ENCODE results near the gene TNFSF11. TPM values are rescaled to one million over a fixed set of nuclear protein-coding genes. Genes with fewer than 3 reads are reported as not detected.

The TNFSF11 gene
- total RNA-seq, 4 donors from 2014 or later, result 0.76 to 5.8 TPM; not detected in 2

DNA sequence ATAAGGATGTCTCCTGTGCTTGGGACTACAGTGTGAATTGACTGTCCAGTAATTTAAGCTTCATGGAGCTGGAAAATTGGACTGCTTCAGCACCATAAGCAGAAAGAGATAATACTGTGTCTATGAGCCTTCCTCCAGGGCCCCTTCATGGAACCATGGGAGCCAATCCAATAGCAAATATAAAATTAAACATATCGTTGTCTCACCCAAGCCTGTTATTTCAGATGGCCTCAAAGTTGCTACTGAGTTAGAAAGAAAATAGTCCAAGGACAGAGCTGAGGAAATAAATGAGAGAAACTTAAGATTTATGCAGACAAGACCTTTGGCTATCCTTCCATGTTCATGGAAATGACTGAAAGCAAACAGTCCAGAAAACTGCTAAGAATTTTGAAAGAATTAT, 57.2 kb downstream of the TNFSF11 start:
- TF ChIP-seq, protein P1, sequence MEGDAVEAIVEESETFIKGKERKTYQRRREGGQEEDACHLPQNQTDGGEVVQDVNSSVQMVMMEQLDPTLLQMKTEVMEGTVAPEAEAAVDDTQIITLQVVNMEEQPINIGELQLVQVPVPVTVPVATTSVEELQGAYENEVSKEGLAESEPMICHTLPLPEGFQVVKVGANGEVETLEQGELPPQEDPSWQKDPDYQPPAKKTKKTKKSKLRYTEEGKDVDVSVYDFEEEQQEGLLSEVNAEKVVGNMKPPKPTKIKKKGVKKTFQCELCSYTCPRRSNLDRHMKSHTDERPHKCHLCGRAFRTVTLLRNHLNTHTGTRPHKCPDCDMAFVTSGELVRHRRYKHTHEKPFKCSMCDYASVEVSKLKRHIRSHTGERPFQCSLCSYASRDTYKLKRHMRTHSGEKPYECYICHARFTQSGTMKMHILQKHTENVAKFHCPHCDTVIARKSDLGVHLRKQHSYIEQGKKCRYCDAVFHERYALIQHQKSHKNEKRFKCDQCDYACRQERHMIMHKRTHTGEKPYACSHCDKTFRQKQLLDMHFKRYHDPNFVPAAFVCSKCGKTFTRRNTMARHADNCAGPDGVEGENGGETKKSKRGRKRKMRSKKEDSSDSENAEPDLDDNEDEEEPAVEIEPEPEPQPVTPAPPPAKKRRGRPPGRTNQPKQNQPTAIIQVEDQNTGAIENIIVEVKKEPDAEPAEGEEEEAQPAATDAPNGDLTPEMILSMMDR (IDR thresholded peaks at IDR 0.05), result no peak
- no peak for TF ChIP-seq POLR2A (IDR thresholded peaks at IDR 0.05)
- Histone ChIP-seq H3K27me3 (no peaks in the 10 kb centered on the region), H3K4me3 (no peak overlapping the region), H3K4me1 (no peaks in the 10 kb centered on the region), H3K36me3 (no peaks in the 10 kb centered on the region), H3K9me3 (no peaks in the 10 kb centered on the region), H3K27ac (no peak overlapping the region)
- DNase-seq, result no peak

DNA sequence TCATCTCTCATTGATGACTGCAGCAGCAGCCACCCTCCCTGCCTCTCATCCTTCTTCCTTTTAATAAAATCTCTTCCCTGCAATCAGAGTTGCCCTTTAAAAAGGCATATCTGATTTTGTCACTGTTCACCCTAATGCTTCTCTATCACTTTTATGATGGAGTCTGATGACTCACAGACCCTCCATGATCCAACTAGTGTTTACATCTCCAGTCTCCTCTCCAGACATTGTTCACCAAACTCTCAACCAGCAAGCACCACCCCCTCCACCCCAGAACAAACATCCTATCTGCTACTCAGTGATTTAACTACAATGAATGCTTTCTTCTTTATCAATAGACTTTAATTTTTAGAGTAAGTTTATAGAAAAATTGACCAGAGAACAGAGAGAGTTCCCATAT, 59.5 kb downstream of the TNFSF11 start:
- no peak for DNase-seq
- Histone ChIP-seq H3K9me3 (no peaks in the 10 kb centered on the region), H3K27me3 (no peaks in the 10 kb centered on the region), H3K36me3 (no peaks in the 10 kb centered on the region), H3K27ac (no peak overlapping the region), H3K4me1 (no peaks in the 10 kb centered on the region), H3K4me3 (no peak overlapping the region)
- TF ChIP-seq POLR2A (IDR thresholded peaks at IDR 0.05), result no peak
- TF ChIP-seq, protein P1 (IDR thresholded peaks at IDR 0.05), result no peak

DNA sequence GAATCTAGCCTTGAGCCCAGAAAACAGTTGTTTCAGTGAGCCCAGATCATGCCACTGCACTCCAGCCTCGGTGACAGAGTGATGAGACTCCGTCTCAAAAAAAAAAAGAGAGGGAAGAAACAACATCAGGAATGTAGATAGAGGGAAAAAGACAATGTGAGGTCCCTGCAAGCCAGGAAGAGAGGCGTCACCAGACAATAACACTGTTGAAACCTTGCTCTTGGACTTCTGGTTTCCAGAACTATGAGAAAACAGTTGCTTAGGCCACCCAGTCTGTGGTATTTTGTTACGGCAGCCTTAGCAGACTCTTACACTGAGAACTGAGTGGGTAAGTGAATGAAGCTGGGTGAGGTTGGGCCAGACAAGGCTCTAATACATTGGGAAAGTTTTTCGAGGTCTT, 64.1 kb downstream of the TNFSF11 start:
- no peaks in the 10 kb centered on the region for H3K36me3 ChIP-seq
- no peak overlapping the region for H3K27ac ChIP-seq
- H3K4me3 ChIP-seq, result no peak overlapping the region
- no peaks in the 10 kb centered on the region for H3K9me3 ChIP-seq
- H3K4me1 ChIP-seq, result no peaks in the 10 kb centered on the region
- H3K27me3 ChIP-seq, result no peaks in the 10 kb centered on the region
- TF ChIP-seq, protein P1 (IDR thresholded peaks at IDR 0.05), result no peak
- TF ChIP-seq POLR2A (IDR thresholded peaks at IDR 0.05), result no peak
- DNase-seq, result no peak

DNA sequence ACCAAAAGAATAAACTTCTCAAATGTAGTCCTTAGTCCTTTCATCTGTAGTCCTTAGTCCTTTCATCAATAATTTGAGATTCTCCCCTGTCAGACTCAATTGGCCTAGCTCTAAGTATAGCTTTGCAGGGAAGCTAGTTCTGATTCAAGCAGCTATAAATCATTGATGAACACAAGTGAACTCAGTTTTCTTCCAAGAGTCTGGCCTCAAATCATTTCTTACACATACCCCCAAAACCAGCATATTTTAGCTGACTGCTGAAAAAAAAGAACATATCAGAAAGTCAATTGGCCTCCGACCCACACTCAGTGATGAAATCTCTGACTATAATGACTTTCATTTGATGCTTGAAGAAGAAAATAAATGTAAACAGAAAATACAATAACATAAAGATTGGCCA, 64.9 kb downstream of the TNFSF11 start:
- H3K9me3 ChIP-seq, result no peaks in the 10 kb centered on the region
- no peaks in the 10 kb centered on the region for H3K36me3 ChIP-seq
- no peaks in the 10 kb centered on the region for H3K4me1 ChIP-seq
- H3K27ac ChIP-seq, result no peak overlapping the region
- DNase-seq, result no peak
- no peak for TF ChIP-seq POLR2A (IDR thresholded peaks at IDR 0.05)
- TF ChIP-seq, protein P1 (IDR thresholded peaks at IDR 0.05), result no peak
- no peak overlapping the region for H3K4me3 ChIP-seq
- no peaks in the 10 kb centered on the region for H3K27me3 ChIP-seq

DNA sequence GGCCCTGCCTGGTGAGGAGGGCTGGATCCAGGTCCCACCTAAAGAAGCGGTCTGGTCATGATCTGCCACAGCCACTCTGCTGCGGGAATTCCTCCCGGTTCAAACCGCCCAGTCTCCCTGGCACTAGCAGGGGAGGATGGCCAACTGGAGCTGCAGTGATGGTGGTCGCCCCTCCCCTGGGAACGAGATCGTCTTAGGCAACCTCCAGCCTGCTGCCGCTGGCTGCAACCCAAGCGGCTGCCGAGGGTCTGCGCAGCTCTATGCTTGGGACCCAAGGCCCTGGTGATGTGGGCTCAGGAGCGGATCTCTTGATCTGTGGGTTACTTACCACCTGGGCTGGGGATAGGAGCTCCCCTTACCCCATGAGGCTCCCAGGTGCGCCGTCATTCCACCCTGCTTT, 69.1 kb downstream of the TNFSF11 start:
- H3K27me3 ChIP-seq, result no peaks in the 10 kb centered on the region
- H3K36me3 ChIP-seq, result no peaks in the 10 kb centered on the region
- H3K4me3 ChIP-seq, result no peak overlapping the region
- no peaks in the 10 kb centered on the region for H3K4me1 ChIP-seq
- TF ChIP-seq, protein P1 (IDR thresholded peaks at IDR 0.05), result no peak
- TF ChIP-seq POLR2A (IDR thresholded peaks at IDR 0.05), result no peak
- no peak overlapping the region for H3K27ac ChIP-seq
- no peak for DNase-seq
- H3K9me3 ChIP-seq, result no peaks in the 10 kb centered on the region

DNA sequence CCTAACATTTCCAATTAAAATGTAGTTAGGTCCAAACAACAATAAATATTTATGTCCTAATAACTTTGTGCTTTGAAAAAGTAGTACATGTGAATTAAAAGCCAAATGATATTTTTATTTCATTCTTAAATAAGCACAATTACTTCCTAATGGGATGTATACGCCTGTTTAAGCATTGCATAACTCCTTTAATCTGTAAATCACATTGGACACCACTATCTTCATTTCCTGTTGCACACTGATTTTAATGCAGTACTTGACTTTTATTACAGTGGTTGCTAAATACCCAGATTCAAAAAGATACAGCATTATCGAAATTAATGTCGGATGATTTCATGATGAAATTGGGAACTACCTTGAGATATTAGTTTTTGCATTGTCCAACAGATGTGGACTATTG, 70.9 kb downstream of the TNFSF11 start:
- no peaks in the 10 kb centered on the region for H3K4me1 ChIP-seq
- H3K27me3 ChIP-seq, result no peaks in the 10 kb centered on the region
- no peaks in the 10 kb centered on the region for H3K36me3 ChIP-seq
- no peak for DNase-seq
- TF ChIP-seq, protein P1 (IDR thresholded peaks at IDR 0.05), result no peak
- TF ChIP-seq POLR2A (IDR thresholded peaks at IDR 0.05), result no peak
- no peak overlapping the region for H3K4me3 ChIP-seq
- H3K9me3 ChIP-seq, result no peaks in the 10 kb centered on the region
- no peak overlapping the region for H3K27ac ChIP-seq

All from Peyer's patch (tissue), 4 donors.